ENCODE measurements around the gene OR10R2. TPM values are rescaled to one million over a fixed set of nuclear protein-coding genes. Genes with fewer than 3 reads are reported as not detected.
"Not testable (repeated sequence)": the region's sequence is repeated elsewhere in the genome, so short reads cannot be mapped to it uniquely, and the experiment has no call there.

The OR10R2 gene, protein sequence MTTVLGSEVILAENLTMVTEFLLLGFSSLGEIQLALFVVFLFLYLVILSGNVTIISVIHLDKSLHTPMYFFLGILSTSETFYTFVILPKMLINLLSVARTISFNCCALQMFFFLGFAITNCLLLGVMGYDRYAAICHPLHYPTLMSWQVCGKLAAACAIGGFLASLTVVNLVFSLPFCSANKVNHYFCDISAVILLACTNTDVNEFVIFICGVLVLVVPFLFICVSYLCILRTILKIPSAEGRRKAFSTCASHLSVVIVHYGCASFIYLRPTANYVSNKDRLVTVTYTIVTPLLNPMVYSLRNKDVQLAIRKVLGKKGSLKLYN
- not detected for polyA plus RNA-seq (2013, experiment 1 of 2)
- polyA plus RNA-seq (2013, experiment 2 of 2) = not detected

DNA sequence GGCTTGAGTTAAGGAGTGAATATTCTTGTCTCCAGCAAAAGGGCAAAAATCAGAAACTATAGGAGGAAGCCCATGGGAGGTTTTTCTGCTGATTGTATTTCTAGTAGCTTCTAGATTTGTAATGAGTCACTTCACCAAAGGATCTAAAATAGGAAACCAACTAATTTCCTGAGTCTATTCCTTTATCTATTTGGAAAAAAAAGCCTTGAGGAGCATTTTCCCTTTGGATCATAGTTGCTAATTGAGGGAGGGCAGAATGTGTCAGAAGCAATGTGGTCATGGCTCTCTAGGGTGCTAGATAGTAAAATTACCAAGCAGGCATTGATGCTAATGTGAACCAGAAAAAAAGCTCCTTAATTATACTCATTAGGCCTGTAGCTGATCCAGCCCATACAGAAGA lies at the start of gene OR10R2:
Gene OR10R2 (plus strand): TSS at position 301 of the 400 bp plus-strand sequence. CDS start 106 bp downstream, outside the sequence.
- no peak within 1 kb of the TSS for H3K4me3 ChIP-seq (ENCODE audit: insufficient read depth in 1 of 2, low read depth in 1 of 2, low read length in 2 of 2)
- H2BK12ac ChIP-seq (ENCODE audit: low read length in 2 of 2) = no peak within 1 kb of the TSS
- H3K9me3 ChIP-seq (ENCODE audit: control insufficient read depth, low read length) = no peaks in the 10 kb centered on the region
- no peak within 1 kb of the TSS for H3K23ac ChIP-seq (ENCODE audit: low read length in 2 of 2)
- H2AK5ac ChIP-seq (ENCODE audit: low read length, severe bottlenecking) = no peak within 1 kb of the TSS
- no peak within 1 kb of the TSS for H3K4ac ChIP-seq (ENCODE audit: low read depth in 1 of 2, low read length in 2 of 2)
- H2BK15ac ChIP-seq (ENCODE audit: low read depth, poor library complexity, severe bottlenecking) = no peak within 1 kb of the TSS
- H3K79me1 ChIP-seq (replicated peaks; ENCODE audit: low read length, poor library complexity, severe bottlenecking) = no peaks in the 10 kb centered on the region
- H2AFZ ChIP-seq (ENCODE audit: low read depth, low read length) = no peak within 1 kb of the TSS
- no peaks in the 10 kb centered on the region for H3K27me3 ChIP-seq (ENCODE audit: control insufficient read depth in 1 of 2, insufficient read depth in 1 of 2, low read length in 2 of 2)
- no peak within 1 kb of the TSS for H4K91ac ChIP-seq (ENCODE audit: low read length)
- no peaks in the 10 kb centered on the region for H3K36me3 ChIP-seq (ENCODE audit: control insufficient read depth in 1 of 2, insufficient read depth in 2 of 2, low read depth in 1 of 2, low read length in 2 of 2)
- no peak within 1 kb of the TSS for H3K18ac ChIP-seq (ENCODE audit: low read depth in 1 of 2, low read length in 2 of 2)
- no peak within 1 kb of the TSS for H3K27ac ChIP-seq (ENCODE audit: low read length, poor library complexity, severe bottlenecking)
- H3K4me2 ChIP-seq (ENCODE audit: low read length, poor library complexity, severe bottlenecking) = no peak within 1 kb of the TSS
- no peak within 1 kb of the TSS for H4K8ac ChIP-seq (ENCODE audit: low read length)
- H3K4me1 ChIP-seq (ENCODE audit: control insufficient read depth, insufficient read depth, low read depth, low read length) = no peaks in the 10 kb centered on the region
- no peak for DNase-seq
- H2BK5ac ChIP-seq (ENCODE audit: low read depth, low read length, poor library complexity, severe bottlenecking) = no peak within 1 kb of the TSS
- no peak within 1 kb of the TSS for H2BK120ac ChIP-seq (ENCODE audit: low read depth, low read length)
- no peak within 1 kb of the TSS for H3K9ac ChIP-seq (ENCODE audit: low read length)
- no peak within 1 kb of the TSS for H3K14ac ChIP-seq (ENCODE audit: low read length in 2 of 2)

DNA sequence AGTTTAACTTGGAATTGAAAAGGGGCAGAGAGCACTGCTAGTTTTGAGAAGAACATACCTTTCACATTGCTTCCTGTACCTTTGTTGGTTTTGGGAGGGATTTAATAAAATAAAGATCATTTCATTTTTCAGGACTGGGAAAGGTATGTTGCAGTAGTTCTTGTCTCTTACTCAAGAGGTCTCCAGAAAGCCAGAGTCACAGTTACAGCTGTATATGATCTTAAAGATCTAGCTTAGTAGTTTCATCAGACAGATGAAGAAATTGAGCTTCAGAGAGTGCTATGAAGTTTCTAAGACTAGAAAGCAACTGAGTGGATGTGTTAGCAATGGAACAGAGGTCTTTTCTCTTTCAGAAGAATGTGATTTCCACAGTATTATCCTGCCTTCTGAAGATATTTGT lies 47.0 kb upstream of the OR10R2 start:
- Histone ChIP-seq H4K8ac (ENCODE audit: low read length) (no peak overlapping the region), H3K9me3 (ENCODE audit: control insufficient read depth, low read length) (no peaks in the 10 kb centered on the region), H2BK15ac (ENCODE audit: low read depth, poor library complexity, severe bottlenecking) (no peak overlapping the region), H3K14ac (ENCODE audit: low read length in 2 of 2) (no peak overlapping the region), H3K27ac (ENCODE audit: low read length, poor library complexity, severe bottlenecking) (no peak overlapping the region), H3K23ac (ENCODE audit: low read length in 2 of 2) (no peak overlapping the region), H3K27me3 (ENCODE audit: control insufficient read depth in 1 of 2, insufficient read depth in 1 of 2, low read length in 2 of 2) (no peaks in the 10 kb centered on the region), H3K9ac (ENCODE audit: low read length) (no peak overlapping the region), H3K79me1 (replicated peaks; ENCODE audit: low read length, poor library complexity, severe bottlenecking) (no peaks in the 10 kb centered on the region), H2AK5ac (ENCODE audit: low read length, severe bottlenecking) (no peak overlapping the region), H2BK5ac (ENCODE audit: low read depth, low read length, poor library complexity, severe bottlenecking) (no peak overlapping the region), H3K18ac (ENCODE audit: low read depth in 1 of 2, low read length in 2 of 2) (no peak overlapping the region), H3K4me2 (ENCODE audit: low read length, poor library complexity, severe bottlenecking) (no peak overlapping the region), H3K4ac (ENCODE audit: low read depth in 1 of 2, low read length in 2 of 2) (no peak overlapping the region), H3K4me1 (ENCODE audit: control insufficient read depth, insufficient read depth, low read depth, low read length) (no peaks in the 10 kb centered on the region), H3K4me3 (ENCODE audit: insufficient read depth in 1 of 2, low read depth in 1 of 2, low read length in 2 of 2) (no peak overlapping the region), H3K36me3 (ENCODE audit: control insufficient read depth in 1 of 2, insufficient read depth in 2 of 2, low read depth in 1 of 2, low read length in 2 of 2) (no peaks in the 10 kb centered on the region), H2AFZ (ENCODE audit: low read depth, low read length) (no peak overlapping the region), H4K91ac (ENCODE audit: low read length) (no peak overlapping the region), H2BK120ac (ENCODE audit: low read depth, low read length) (no peak overlapping the region), H2BK12ac (ENCODE audit: low read length in 2 of 2) (no peak overlapping the region)
- no peak for DNase-seq

DNA sequence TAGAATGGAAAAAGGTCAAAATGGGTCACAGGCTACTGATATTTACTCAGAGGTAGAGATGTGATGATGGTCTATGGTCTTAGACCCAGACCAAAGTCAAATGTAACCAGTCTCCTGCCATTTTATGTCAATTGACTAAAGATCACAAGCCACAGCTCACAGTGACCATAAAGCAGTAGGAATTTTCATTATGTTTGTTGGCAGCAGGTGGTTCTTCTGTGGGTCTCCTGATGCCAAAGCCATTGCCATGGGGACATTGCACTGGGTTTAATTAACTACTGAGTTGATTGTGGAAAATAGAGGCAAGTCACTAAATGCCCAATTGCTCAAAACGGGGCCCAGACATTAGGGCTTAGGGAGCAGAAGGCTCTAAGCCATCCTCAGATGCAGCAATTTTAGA lies 45.9 kb upstream of the OR10R2 start, which contains the start of gene OR10K2:
Gene OR10K2 (minus strand): TSS at position 101 of the 400 bp plus-strand sequence. CDS start 5,371 bp downstream, outside the sequence.
- no peak within 1 kb of the TSS for H4K91ac ChIP-seq (ENCODE audit: low read length)
- H3K36me3 ChIP-seq (ENCODE audit: control insufficient read depth in 1 of 2, insufficient read depth in 2 of 2, low read depth in 1 of 2, low read length in 2 of 2) = no peaks in the 10 kb centered on the region
- DNase-seq = no peak
- H2BK12ac ChIP-seq (ENCODE audit: low read length in 2 of 2) = no peak within 1 kb of the TSS
- H3K23ac ChIP-seq (ENCODE audit: low read length in 2 of 2) = no peak within 1 kb of the TSS
- no peak within 1 kb of the TSS for H3K9ac ChIP-seq (ENCODE audit: low read length)
- no peaks in the 10 kb centered on the region for H3K79me1 ChIP-seq (replicated peaks; ENCODE audit: low read length, poor library complexity, severe bottlenecking)
- no peak within 1 kb of the TSS for H2BK120ac ChIP-seq (ENCODE audit: low read depth, low read length)
- no peaks in the 10 kb centered on the region for H3K4me1 ChIP-seq (ENCODE audit: control insufficient read depth, insufficient read depth, low read depth, low read length)
- H2AFZ ChIP-seq (ENCODE audit: low read depth, low read length) = no peak within 1 kb of the TSS
- H4K8ac ChIP-seq (ENCODE audit: low read length) = no peak within 1 kb of the TSS
- no peak within 1 kb of the TSS for H2BK5ac ChIP-seq (ENCODE audit: low read depth, low read length, poor library complexity, severe bottlenecking)
- no peak within 1 kb of the TSS for H2BK15ac ChIP-seq (ENCODE audit: low read depth, poor library complexity, severe bottlenecking)
- H3K27me3 ChIP-seq (ENCODE audit: control insufficient read depth in 1 of 2, insufficient read depth in 1 of 2, low read length in 2 of 2) = no peaks in the 10 kb centered on the region
- no peak within 1 kb of the TSS for H3K18ac ChIP-seq (ENCODE audit: low read depth in 1 of 2, low read length in 2 of 2)
- no peak within 1 kb of the TSS for H3K14ac ChIP-seq (ENCODE audit: low read length in 2 of 2)
- no peak within 1 kb of the TSS for H3K4ac ChIP-seq (ENCODE audit: low read depth in 1 of 2, low read length in 2 of 2)
- no peak within 1 kb of the TSS for H3K4me2 ChIP-seq (ENCODE audit: low read length, poor library complexity, severe bottlenecking)
- no peak within 1 kb of the TSS for H3K27ac ChIP-seq (ENCODE audit: low read length, poor library complexity, severe bottlenecking)
- WGBS = 18% methylated on average over 1 of the region's 1 CpG
- H3K9me3 ChIP-seq (ENCODE audit: control insufficient read depth, low read length) = no peaks in the 10 kb centered on the region
- H2AK5ac ChIP-seq (ENCODE audit: low read length, severe bottlenecking) = no peak within 1 kb of the TSS
- no peak within 1 kb of the TSS for H3K4me3 ChIP-seq (ENCODE audit: insufficient read depth in 1 of 2, low read depth in 1 of 2, low read length in 2 of 2)

GRCh38 chr1:158430163-158430562 lies 41.9 kb upstream of the OR10R2 start:
- not testable (repeated sequence) for H3K14ac ChIP-seq (ENCODE audit: low read length in 2 of 2); H3K36me3 ChIP-seq (ENCODE audit: control insufficient read depth in 1 of 2, insufficient read depth in 2 of 2, low read depth in 1 of 2, low read length in 2 of 2); H2BK5ac ChIP-seq (ENCODE audit: low read depth, low read length, poor library complexity, severe bottlenecking); H3K4me1 ChIP-seq (ENCODE audit: control insufficient read depth, insufficient read depth, low read depth, low read length); H3K27ac ChIP-seq (ENCODE audit: low read length, poor library complexity, severe bottlenecking); DNase-seq; H2AK5ac ChIP-seq (ENCODE audit: low read length, severe bottlenecking); H3K27me3 ChIP-seq (ENCODE audit: control insufficient read depth in 1 of 2, insufficient read depth in 1 of 2, low read length in 2 of 2); H3K9me3 ChIP-seq (ENCODE audit: control insufficient read depth, low read length); H2AFZ ChIP-seq (ENCODE audit: low read depth, low read length); H2BK120ac ChIP-seq (ENCODE audit: low read depth, low read length); H4K91ac ChIP-seq (ENCODE audit: low read length); H3K79me1 ChIP-seq (replicated peaks; ENCODE audit: low read length, poor library complexity, severe bottlenecking); H2BK12ac ChIP-seq (ENCODE audit: low read length in 2 of 2); H3K4me2 ChIP-seq (ENCODE audit: low read length, poor library complexity, severe bottlenecking); H3K23ac ChIP-seq (ENCODE audit: low read length in 2 of 2); H3K18ac ChIP-seq (ENCODE audit: low read depth in 1 of 2, low read length in 2 of 2); H3K9ac ChIP-seq (ENCODE audit: low read length); H4K8ac ChIP-seq (ENCODE audit: low read length); H3K4ac ChIP-seq (ENCODE audit: low read depth in 1 of 2, low read length in 2 of 2); H3K4me3 ChIP-seq (ENCODE audit: insufficient read depth in 1 of 2, low read depth in 1 of 2, low read length in 2 of 2); H2BK15ac ChIP-seq (ENCODE audit: low read depth, poor library complexity, severe bottlenecking)
- 45% methylated on average over 3 of the region's 3 CpGs for WGBS

Measured in mesenchymal stem cell (in vitro differentiated cells and primary cell).